IPS-18a (cell line): ENCODE data around the gene CPTP.

Source experiments
- H3K27ac ChIP-seq: one replicate; pipeline ENCODE4 v1.5.1; 2013; ENCODE audit warnings: low read length
- H3K27me3 ChIP-seq: one replicate; pipeline ENCODE4 v1.6.1; 2013; ENCODE audit warnings: mild to moderate bottlenecking, low read length; ENCODE audit not compliant: control insufficient read depth, insufficient read depth
- H3K36me3 ChIP-seq: one replicate; pipeline ENCODE4 v1.6.1; 2013; ENCODE audit warnings: low read depth, low read length; ENCODE audit not compliant: control insufficient read depth
- H3K4me1 ChIP-seq: one replicate; pipeline ENCODE4 v1.6.1; 2013; ENCODE audit warnings: low read depth, low read length; ENCODE audit not compliant: control insufficient read depth
- H3K4me3 ChIP-seq: one replicate; pipeline ENCODE4 v1.5.1; 2013; ENCODE audit warnings: low read length
- H3K9ac ChIP-seq: one replicate; pipeline ENCODE4 v1.6.1; 2013; ENCODE audit warnings: mild to moderate bottlenecking, low read length, moderate library complexity
- H3K9me3 ChIP-seq: one replicate; pipeline ENCODE4 v1.6.1; 2013; ENCODE audit warnings: low read depth, low read length; ENCODE audit not compliant: control insufficient read depth

Gene CPTP

GRCh38 chr1:1345860-1346500 is 21.4 kb downstream of the CPTP start:
- Histone ChIP-seq H3K27ac (no peak overlapping the region), H3K4me3 (no peak overlapping the region), H3K4me1 (peaks cover 10% of the 10 kb centered on the region), H3K27me3 (no peaks in the 10 kb centered on the region), H3K9ac (no peak overlapping the region), H3K9me3 (no peaks in the 10 kb centered on the region), H3K36me3 (peaks cover 4% of the 10 kb centered on the region)

DNA sequence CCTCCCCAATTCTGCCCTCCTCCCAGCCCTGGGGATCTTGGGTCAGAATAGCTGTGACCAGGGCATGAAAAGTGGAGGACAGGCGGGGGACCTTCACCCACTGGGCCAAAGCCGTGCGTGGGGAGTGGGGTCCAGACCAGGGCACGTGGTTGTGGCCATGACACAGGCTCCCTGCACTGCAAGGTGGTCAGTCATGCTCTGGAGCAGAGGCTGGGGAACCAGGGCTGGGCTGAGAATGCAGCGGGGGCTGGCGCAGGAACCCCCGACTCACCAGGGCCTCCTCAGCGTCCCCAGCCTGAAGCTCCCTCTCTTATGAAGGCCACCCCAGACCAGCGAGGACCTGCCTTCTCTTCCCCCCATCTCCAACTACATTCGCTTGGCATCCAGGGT is 21.9 kb downstream of the CPTP start:
- H3K9ac ChIP-seq = no peak overlapping the region
- H3K4me3 ChIP-seq = no peak overlapping the region
- peaks cover 10% of the 10 kb centered on the region for H3K4me1 ChIP-seq
- no peaks in the 10 kb centered on the region for H3K36me3 ChIP-seq
- no peaks in the 10 kb centered on the region for H3K9me3 ChIP-seq
- no peak overlapping the region for H3K27ac ChIP-seq
- H3K27me3 ChIP-seq = no peaks in the 10 kb centered on the region

- Histone ChIP-seq H3K9me3 (no peaks in the 10 kb centered on the region), H3K9ac (no peak overlapping the region), H3K36me3 (no peaks in the 10 kb centered on the region), H3K4me3 (peak overlapping the region; percentile 70), H3K27ac (no peak overlapping the region), H3K4me1 (peaks cover 10% of the 10 kb centered on the region), H3K27me3 (no peaks in the 10 kb centered on the region)
These were observed 22.5 kb downstream of the CPTP start for GRCh38 chr1:1347026-1347595.

GRCh38 chr1:1347663-1348419 is 23.2 kb downstream of the CPTP start:
- Histone ChIP-seq H3K9ac (no peak overlapping the region), H3K9me3 (no peaks in the 10 kb centered on the region), H3K27me3 (peaks cover 7% of the 10 kb centered on the region), H3K4me3 (peak overlapping the region; percentile 70), H3K4me1 (peaks cover 11% of the 10 kb centered on the region), H3K27ac (no peak overlapping the region), H3K36me3 (no peaks in the 10 kb centered on the region)

DNA sequence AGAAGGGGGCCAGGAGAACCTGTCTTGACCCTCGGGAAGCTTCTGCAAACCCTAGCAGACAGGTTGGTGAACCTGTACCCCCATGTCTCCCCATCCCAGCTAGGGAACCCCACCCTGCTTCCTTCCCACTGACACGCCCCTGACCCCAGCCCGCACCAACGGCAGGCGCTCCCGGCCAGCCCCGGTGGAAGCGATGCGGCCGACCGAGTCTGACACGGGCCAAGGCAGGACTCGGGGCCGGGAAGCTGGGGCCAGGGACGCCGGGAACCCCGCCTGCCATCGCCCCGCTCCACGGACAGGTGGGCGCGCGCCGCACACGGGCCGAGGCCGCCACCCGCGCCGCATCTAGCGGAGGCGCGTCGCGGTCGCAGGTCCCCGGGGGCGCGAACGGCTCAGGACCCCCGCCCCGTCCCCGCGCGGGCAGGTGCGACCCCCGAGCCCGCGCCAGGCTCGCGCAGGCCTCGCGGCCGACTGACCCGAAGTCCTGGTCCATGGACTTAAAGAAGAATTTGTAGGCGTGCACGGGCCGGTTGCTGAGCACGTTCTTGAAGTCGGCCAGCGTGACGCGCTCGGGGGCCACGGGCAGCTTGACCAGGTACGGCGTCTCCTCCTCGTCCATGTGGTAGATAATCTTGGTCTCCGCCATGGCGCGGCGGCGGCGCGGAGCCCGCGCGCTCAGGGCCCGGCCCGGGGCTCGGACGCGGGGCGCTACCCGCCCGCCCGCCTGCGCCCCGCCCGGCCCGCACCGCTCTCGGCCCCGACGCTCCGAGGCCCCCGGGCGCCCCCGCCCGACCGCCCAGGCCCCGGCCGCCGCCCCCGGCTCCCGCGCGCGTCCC is 24.0 kb downstream of the CPTP start:
- peaks cover 18% of the 10 kb centered on the region for H3K4me1 ChIP-seq
- no peaks in the 10 kb centered on the region for H3K36me3 ChIP-seq
- peaks cover 15% of the 10 kb centered on the region for H3K27me3 ChIP-seq
- no peaks in the 10 kb centered on the region for H3K9me3 ChIP-seq
- no peak overlapping the region for H3K27ac ChIP-seq
- H3K4me3 ChIP-seq = peak overlapping the region; percentile 70
- H3K9ac ChIP-seq = no peak overlapping the region

DNA sequence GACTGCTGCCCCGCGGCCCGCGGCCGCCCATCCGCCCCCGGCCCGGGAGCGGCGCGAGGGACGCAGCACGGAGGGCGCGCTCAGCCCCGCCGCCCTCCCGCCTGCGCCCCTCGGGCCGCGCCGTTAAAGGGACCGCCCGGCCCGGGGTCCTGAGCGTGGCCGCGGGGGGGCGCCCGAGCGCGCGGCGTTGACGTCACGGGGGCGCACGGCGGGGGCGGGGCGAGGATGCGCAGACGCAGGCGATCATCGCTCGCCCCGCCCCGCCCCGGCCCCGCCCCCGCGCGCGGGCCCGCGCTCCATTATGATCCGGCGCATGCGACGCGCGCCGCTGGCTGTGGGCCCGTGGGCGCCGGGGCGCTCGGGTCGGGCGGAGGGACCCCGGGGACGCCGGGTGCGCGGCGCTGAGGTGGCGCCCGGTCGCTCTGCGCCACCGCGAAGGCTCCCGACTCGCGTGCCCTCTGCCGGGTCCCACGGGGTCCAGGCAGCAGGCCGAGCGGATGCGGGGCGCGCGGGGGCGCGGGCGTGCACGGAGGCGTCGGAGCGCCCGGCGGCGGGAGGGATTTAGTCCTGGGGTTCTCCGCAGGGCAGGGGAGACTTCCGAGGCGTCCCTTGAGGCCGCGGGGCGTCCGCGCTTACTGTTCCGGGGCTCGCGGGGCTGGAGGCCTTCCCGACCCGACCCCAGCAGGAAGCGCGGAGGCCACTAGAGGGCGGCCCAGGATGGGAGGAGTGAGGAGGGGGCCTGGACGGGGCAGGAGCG is 24.8 kb downstream of the CPTP start, which contains the start of gene DVL1:
TSS of gene DVL1 (minus strand) at position 163 of the 757 bp plus-strand sequence. CDS start 353 bp downstream, outside the sequence.
- Histone ChIP-seq H3K9me3 (no peaks in the 10 kb centered on the region), H3K4me1 (peaks cover 22% of the 10 kb centered on the region)

DNA sequence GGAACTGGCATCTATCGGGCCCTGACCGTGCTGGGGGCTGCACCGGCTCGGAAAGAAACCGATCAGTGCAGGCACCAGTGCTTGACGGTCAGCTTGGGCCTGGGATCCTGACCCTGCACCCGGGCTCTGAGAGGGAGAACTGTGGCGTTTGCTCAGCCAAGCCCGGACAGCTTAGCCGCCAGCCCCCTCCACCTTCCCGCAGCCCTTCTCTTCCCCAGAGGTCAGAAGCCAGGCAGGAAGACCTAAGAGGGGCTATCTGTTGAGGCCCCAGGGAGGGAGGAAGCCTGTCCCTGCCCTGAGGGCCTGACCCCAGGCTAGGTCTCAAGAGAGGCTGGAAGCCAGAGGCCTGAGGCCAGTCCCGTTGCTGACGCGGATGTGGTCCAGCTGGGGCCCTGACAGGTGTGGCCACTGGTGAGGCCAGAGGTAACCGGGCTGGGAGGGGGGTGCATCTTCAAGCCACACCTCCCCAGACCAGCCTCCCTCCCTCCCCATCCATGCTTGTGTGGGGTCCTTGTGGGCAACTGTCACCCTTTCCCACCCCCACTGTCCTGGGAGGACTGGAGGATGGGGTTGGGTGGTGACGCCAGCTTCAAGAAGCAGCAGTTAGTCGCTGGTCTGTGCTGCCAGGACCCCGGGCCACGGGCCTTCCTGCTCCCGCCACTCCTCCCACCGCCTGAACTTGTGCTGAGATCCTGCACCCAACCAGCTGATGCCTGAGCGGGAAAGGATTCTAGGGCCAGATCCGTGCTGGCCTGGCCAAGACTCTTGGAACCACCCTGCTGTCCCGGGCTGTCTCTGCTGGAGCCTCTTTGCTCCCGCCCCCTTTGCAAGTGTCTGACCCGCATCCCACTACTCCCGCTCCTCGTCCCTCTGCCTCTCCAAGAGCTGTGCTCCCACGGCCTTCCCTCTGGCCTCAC is 27.2 kb downstream of the CPTP start:
- Histone ChIP-seq H3K27me3 (peaks cover 35% of the 10 kb centered on the region), H3K9ac (no peak overlapping the region), H3K4me3 (peak overlapping the region; percentile 30), H3K4me1 (peaks cover 22% of the 10 kb centered on the region), H3K9me3 (no peaks in the 10 kb centered on the region), H3K36me3 (no peaks in the 10 kb centered on the region), H3K27ac (no peak overlapping the region)

More for the DNA sequence above, 24.8 kb downstream of the CPTP start, which contains the start of gene DVL1:
- Histone ChIP-seq H3K36me3 (no peaks in the 10 kb centered on the region), H3K9ac (peak within 1 kb of the TSS; percentile 39), H3K27ac (no peak within 1 kb of the TSS), H3K4me3 (peak within 1 kb of the TSS; percentile 70), H3K27me3 (peaks cover 23% of the 10 kb centered on the region)

DNA sequence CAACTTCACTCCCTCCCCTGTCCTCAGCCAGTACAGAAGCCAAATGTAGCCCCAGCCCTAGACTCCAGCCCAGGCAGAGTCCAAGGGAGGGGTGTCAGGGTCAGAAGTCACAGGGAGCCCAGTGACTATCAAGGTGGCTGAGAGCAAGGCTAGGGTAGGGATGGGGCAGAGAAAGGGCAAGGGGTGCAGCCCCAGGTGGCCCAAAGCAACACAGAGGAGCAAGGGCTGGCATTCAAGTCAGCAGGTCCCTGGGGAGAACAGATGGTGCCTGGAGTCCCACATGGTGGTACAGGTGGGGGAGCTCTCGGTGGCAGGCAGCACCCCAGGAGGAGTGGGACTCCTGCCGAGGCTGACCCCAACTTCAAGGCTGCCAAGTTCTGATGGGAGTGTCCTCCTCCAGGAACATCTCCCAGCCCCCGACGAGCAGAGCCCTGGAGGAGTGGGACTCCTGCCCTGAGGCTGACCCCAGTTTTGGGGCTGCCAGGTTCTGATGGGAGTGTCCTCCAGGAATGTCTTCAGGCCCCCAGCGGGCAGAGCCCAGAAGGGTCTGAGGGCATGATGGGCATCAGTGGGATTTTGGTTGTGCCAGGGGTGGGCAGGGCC is 28.3 kb downstream of the CPTP start:
- peaks cover 15% of the 10 kb centered on the region for H3K4me1 ChIP-seq
- H3K27ac ChIP-seq = no peak overlapping the region
- no peaks in the 10 kb centered on the region for H3K9me3 ChIP-seq
- H3K9ac ChIP-seq = no peak overlapping the region
- H3K4me3 ChIP-seq = no peak overlapping the region
- no peaks in the 10 kb centered on the region for H3K36me3 ChIP-seq
- peaks cover 35% of the 10 kb centered on the region for H3K27me3 ChIP-seq

GRCh38 chr1:1353389-1354151 is 29.0 kb downstream of the CPTP start:
- Histone ChIP-seq H3K9ac (no peak overlapping the region), H3K4me3 (peak overlapping the region; percentile 55), H3K27me3 (peaks cover 35% of the 10 kb centered on the region), H3K9me3 (no peaks in the 10 kb centered on the region), H3K36me3 (no peaks in the 10 kb centered on the region), H3K4me1 (peaks cover 14% of the 10 kb centered on the region), H3K27ac (no peak overlapping the region)
